ENCODE data around the gene PRDM16. TPM values are rescaled to one million over a fixed set of nuclear protein-coding genes. Genes with fewer than 3 reads are reported as not detected.

PRDM16 gene
- total and polyA plus RNA-seq, 2 of the 8 experiments (the other 6 are each of a cell fraction or from before 2014, with no cell fraction given) = 0.39 to 0.43 TPM

DNA sequence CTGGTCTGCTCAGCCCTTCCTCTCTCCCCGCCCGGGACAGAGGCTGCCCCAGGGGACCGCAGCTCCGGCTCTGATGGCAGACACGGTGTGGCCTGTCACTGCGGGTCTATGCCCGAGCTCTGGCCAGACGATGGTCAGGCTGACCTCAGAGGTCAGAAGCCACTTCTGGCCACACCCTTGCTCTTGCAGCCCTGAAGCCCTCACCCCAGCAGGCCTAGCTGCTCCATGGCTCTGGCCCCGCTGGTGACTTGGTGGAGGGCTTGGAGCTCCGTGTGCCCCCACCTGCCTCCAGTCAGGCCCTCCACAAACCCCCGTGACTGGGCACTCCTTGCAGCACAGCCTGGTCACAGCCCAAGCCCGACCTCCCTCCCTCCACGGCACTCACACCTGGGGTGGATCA is 47.6 kb downstream of the PRDM16 start:
- H3K14ac ChIP-seq (ENCODE audit: insufficient read length) = no peak overlapping the region
- H3K27ac ChIP-seq (ENCODE audit: low read depth, low read length) = no peak overlapping the region
- no peak overlapping the region for H2BK20ac ChIP-seq (ENCODE audit: low read length)
- H4K91ac ChIP-seq (replicated peaks; ENCODE audit: insufficient read length, low read length) = no peak overlapping the region
- no peak overlapping the region for H2BK5ac ChIP-seq (ENCODE audit: low read depth, low read length)
- FAIRE-seq (no peak), DNase-seq (ENCODE audit: low read depth in 1 of 2, low spot score in 2 of 2) (no peak)
- H3K23me2 ChIP-seq (ENCODE audit: low read depth, low read length) = no peaks in the 10 kb centered on the region
- H3K23ac ChIP-seq (ENCODE audit: insufficient read length) = no peak overlapping the region
- no peaks in the 10 kb centered on the region; a peak in 2 of 7 replicates for H3K4me1 ChIP-seq (replicated peaks in 1 of 4; ENCODE audit: control insufficient read depth in 3 of 4, insufficient read depth in 4 of 4, low read length in 3 of 4)
- no peaks in the 10 kb centered on the region for H3K79me2 ChIP-seq (ENCODE audit: control insufficient read depth in 1 of 2, insufficient read depth in 2 of 2, low read length in 2 of 2)
- H4K5ac ChIP-seq (ENCODE audit: insufficient read length, low read depth, low read length) = no peak overlapping the region
- H3K56ac ChIP-seq (replicated peaks; ENCODE audit: insufficient read length, low read depth, low read length) = no peak overlapping the region
- no peak overlapping the region for H2AFZ ChIP-seq (ENCODE audit: low read length)
- peaks cover 0 to 6% of the 10 kb centered on the region in 2 experiments for H4K20me1 ChIP-seq (replicated peaks in 1 of 2; ENCODE audit: control insufficient read depth in 1 of 2, insufficient read depth in 2 of 2, low read length in 2 of 2)
- no peak overlapping the region for H3K4me3 ChIP-seq (ENCODE audit: extremely low read depth in 1 of 4, insufficient read depth in 2 of 4, low read depth in 3 of 4, low read length in 4 of 4)
- H2AK5ac ChIP-seq (ENCODE audit: low read depth, low read length) = no peak overlapping the region
- no peak overlapping the region for H2BK15ac ChIP-seq (ENCODE audit: low read length)
- H3K18ac ChIP-seq (ENCODE audit: extremely low read depth, low read length) = no peak overlapping the region
- ChIA-PET CTCF (ENCODE audit: partially characterized antibody) (interaction anchor here (1.0 to 1.5 kb wide), 3 partner anchors 8 to 80 kb away, joined by 3 read pairs; no protein-coding TSS in a partner anchor), POLR2A (ENCODE audit: partially characterized antibody) (no interaction called here)
- H3K36me3 ChIP-seq (ENCODE audit: control insufficient read depth in 2 of 4, insufficient read depth in 4 of 4, low read length in 3 of 4) = no peaks in the 10 kb centered on the region
- H3K4me2 ChIP-seq (ENCODE audit: insufficient read depth in 1 of 2, low read depth in 2 of 2, low read length in 2 of 2) = no peak overlapping the region
- H3K4ac ChIP-seq (replicated peaks; ENCODE audit: insufficient read length, low read depth, low read length) = no peak overlapping the region
- WGBS, 2 experiments (ENCODE audit: extremely low coverage in 1 of 2, insufficient coverage in 1 of 2, insufficient read length in 1 of 2, insufficient replicate concordance in 2 of 2, low coverage in 1 of 2, low lambda C conversion rate in 2 of 2, missing lambda C conversion rate in 1 of 2) = 98% methylated on average over 9 of the region's 13 CpGs; no CpG with 5 or more reads in 1 of the 2 experiments
- no peak overlapping the region for H2BK12ac ChIP-seq (ENCODE audit: low read depth, low read length)
- H4K8ac ChIP-seq (ENCODE audit: extremely low read depth, insufficient read depth, low read length) = peak overlapping the region; percentile 17; the same call in 1 of the 2 replicates
- TF ChIP-seq, protein P1, sequence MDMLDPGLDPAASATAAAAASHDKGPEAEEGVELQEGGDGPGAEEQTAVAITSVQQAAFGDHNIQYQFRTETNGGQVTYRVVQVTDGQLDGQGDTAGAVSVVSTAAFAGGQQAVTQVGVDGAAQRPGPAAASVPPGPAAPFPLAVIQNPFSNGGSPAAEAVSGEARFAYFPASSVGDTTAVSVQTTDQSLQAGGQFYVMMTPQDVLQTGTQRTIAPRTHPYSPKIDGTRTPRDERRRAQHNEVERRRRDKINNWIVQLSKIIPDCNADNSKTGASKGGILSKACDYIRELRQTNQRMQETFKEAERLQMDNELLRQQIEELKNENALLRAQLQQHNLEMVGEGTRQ (IDR thresholded peaks at IDR 0.05; ENCODE audit: low read length) = no peak
- no peak for TF ChIP-seq EP300 (IDR thresholded peaks at IDR 0.05; ENCODE audit: borderline replicate concordance in 1 of 2, low read depth in 2 of 2, low read length in 2 of 2)
- no peak for TF ChIP-seq SIX5 (IDR thresholded peaks at IDR 0.05; ENCODE audit: low read depth, low read length)
- no peak for TF ChIP-seq GABPA (IDR thresholded peaks at IDR 0.05; ENCODE audit: borderline replicate concordance, insufficient read depth, low read length)
- TF ChIP-seq RXRA (IDR thresholded peaks at IDR 0.05; ENCODE audit: insufficient read depth, low read depth, low read length) = no peak
- H2BK120ac ChIP-seq (replicated peaks; ENCODE audit: low read depth, low read length) = no peak overlapping the region
- peaks cover 0 to under 1% (median 0%) of the 10 kb centered on the region in 4 experiments; a peak in 1 of 7 replicates for H3K27me3 ChIP-seq (replicated peaks in 1 of 4; ENCODE audit: control insufficient read depth in 3 of 4, extremely low read depth in 1 of 4, insufficient read depth in 3 of 4, low read length in 3 of 4)
- peaks cover 0 to 2% of the 10 kb centered on the region in 2 experiments; a peak in 2 of 4 replicates for H3K9me3 ChIP-seq (ENCODE audit: insufficient read depth in 2 of 2, low read depth in 1 of 2, low read length in 1 of 2)
- no peak overlapping the region for H3K9ac ChIP-seq (replicated peaks in 1 of 4; ENCODE audit: extremely low read depth in 1 of 4, low read depth in 3 of 4, low read length in 3 of 4)
- peaks cover 4% of the 10 kb centered on the region for H3K79me1 ChIP-seq (ENCODE audit: low read depth, low read length)

Measured in H1 (cell line).